Fibroblast of lung (primary cell): ENCODE measurements around the gene USP47.

Source experiments
- EZH2 ChIP-seq: IDR thresholded peaks from 2 replicates; pipeline ENCODE4 v1.5.1; 2012; ENCODE audit warnings: low read length, control low read depth, mild to moderate bottlenecking; ENCODE audit errors: missing control alignments
- TF ChIP-seq, protein P1 (sequence below), 2 donors: IDR thresholded peaks in 1 of 2; conservative IDR thresholded peaks in 1 of 2; 1 replicate in 1 of 2; 2 replicates in 1 of 2; pipeline ENCODE4 v1.5.1; 2011 to 2012; ENCODE audit warnings: low read length in 2 of 2, control low read depth in 1 of 2, inconsistent platforms in 1 of 2, low read depth in 1 of 2, mild to moderate bottlenecking in 1 of 2

DNA sequence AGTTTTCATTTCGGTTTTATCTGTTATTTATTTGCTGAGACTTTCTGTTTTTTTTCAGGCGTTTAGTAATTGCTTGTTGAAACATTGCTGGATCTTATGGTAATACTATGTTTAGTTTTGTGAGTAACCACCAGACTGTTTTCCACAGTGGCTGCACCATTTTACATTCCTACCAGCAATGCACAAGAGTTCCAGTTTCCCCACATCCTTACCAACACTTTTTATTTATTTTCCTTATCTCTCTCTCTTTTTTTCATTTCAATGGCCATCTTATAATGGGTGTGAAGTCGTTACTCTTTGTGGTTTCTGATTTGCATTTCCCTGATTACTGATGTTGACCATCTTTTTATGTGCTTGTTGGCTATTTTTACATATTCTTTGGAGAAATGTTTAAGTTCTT is 23.7 kb downstream of the USP47 start:
- TF ChIP-seq, protein P1, sequence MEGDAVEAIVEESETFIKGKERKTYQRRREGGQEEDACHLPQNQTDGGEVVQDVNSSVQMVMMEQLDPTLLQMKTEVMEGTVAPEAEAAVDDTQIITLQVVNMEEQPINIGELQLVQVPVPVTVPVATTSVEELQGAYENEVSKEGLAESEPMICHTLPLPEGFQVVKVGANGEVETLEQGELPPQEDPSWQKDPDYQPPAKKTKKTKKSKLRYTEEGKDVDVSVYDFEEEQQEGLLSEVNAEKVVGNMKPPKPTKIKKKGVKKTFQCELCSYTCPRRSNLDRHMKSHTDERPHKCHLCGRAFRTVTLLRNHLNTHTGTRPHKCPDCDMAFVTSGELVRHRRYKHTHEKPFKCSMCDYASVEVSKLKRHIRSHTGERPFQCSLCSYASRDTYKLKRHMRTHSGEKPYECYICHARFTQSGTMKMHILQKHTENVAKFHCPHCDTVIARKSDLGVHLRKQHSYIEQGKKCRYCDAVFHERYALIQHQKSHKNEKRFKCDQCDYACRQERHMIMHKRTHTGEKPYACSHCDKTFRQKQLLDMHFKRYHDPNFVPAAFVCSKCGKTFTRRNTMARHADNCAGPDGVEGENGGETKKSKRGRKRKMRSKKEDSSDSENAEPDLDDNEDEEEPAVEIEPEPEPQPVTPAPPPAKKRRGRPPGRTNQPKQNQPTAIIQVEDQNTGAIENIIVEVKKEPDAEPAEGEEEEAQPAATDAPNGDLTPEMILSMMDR (conservative IDR thresholded peaks at IDR 0.05 in 1 of 2, IDR thresholded peaks at IDR 0.05 in 1 of 2; ENCODE audit: low read depth in 1 of 2, low read length in 2 of 2) = no peak
- TF ChIP-seq EZH2 = no peak
